Measurements from ENCODE around the gene NAA40.
"Not testable (repeated sequence)": the region's sequence is repeated elsewhere in the genome, so short reads cannot be mapped to it uniquely, and the experiment has no call there.

Gene NAA40

GRCh38 chr11:63937713-63938478, 906 bp upstream of the NAA40 start:
- DNase-seq (ENCODE audit: low read depth in 2 of 2): no peak

GRCh38 chr11:63939397-63939891, 642 bp downstream of the NAA40 start:
- no peak for DNase-seq (ENCODE audit: low read depth in 2 of 2)

- DNase-seq (ENCODE audit: low read depth in 2 of 2): no peak
Measured at GRCh38 chr11:63940786-63941185, 2.0 kb downstream of the NAA40 start.

- DNase-seq (ENCODE audit: low read depth in 2 of 2): no peak
Measured at GRCh38 chr11:63941901-63942300, 3.1 kb downstream of the NAA40 start.

GRCh38 chr11:63942803-63943202, 4.0 kb downstream of the NAA40 start:
- no peak for DNase-seq (ENCODE audit: low read depth in 2 of 2)

- no peak for DNase-seq (ENCODE audit: low read depth in 2 of 2)
Measured at GRCh38 chr11:63944987-63945386, 6.2 kb downstream of the NAA40 start.

- DNase-seq (ENCODE audit: low read depth in 2 of 2): peak in 1 of 2 donors; percentile 21
Measured at GRCh38 chr11:63945477-63946163, 6.8 kb downstream of the NAA40 start.

GRCh38 chr11:63951779-63952536, 13.2 kb downstream of the NAA40 start:
- no peak for DNase-seq (ENCODE audit: low read depth in 2 of 2)

- no peak for DNase-seq (ENCODE audit: low read depth in 2 of 2)
Measured at GRCh38 chr11:63952570-63952969, 13.8 kb downstream of the NAA40 start.

- no peak for DNase-seq (ENCODE audit: low read depth in 2 of 2)
Measured at GRCh38 chr11:63958008-63958407, 19.2 kb downstream of the NAA40 start.

- no peak for DNase-seq (ENCODE audit: low read depth in 2 of 2)
Measured at GRCh38 chr11:63961608-63962412, 23.0 kb downstream of the NAA40 start.

- DNase-seq (ENCODE audit: low read depth in 2 of 2): not testable (repeated sequence)
Measured at GRCh38 chr11:63963895-63964294, 25.1 kb downstream of the NAA40 start.

- DNase-seq (ENCODE audit: low read depth in 2 of 2): no peak
Measured at GRCh38 chr11:63966444-63966843, 27.6 kb downstream of the NAA40 start.

GRCh38 chr11:63969461-63969860, 30.7 kb downstream of the NAA40 start:
- DNase-seq (ENCODE audit: low read depth in 2 of 2): no peak

- no peak for DNase-seq (ENCODE audit: low read depth in 2 of 2)
Measured at GRCh38 chr11:63970902-63971301, 32.1 kb downstream of the NAA40 start.

- DNase-seq (ENCODE audit: low read depth in 2 of 2): not testable (repeated sequence)
Measured at GRCh38 chr11:63973912-63974258, 35.1 kb downstream of the NAA40 start.

- DNase-seq (ENCODE audit: low read depth in 2 of 2): peak; percentile 84 to 90
Measured at GRCh38 chr11:63974259-63975143, 35.7 kb downstream of the NAA40 start, which contains the start of gene COX8A. Gene COX8A, plus strand, starts transcription at chr11:63974620. Its CDS starts 61 bp downstream, at chr11:63974681.

GRCh38 chr11:63978551-63979239, 39.9 kb downstream of the NAA40 start:
- DNase-seq (ENCODE audit: low read depth in 2 of 2): no peak

GRCh38 chr11:63979426-63979825, 40.6 kb downstream of the NAA40 start:
- DNase-seq (ENCODE audit: low read depth in 2 of 2): no peak

- DNase-seq (ENCODE audit: low read depth in 2 of 2): peak in 1 of 2 donors; percentile 44
Measured at GRCh38 chr11:63985812-63986155, 47.0 kb downstream of the NAA40 start.
